ENCODE data around the gene IGHMBP2. TPM values are rescaled to one million over a fixed set of nuclear protein-coding genes. Genes with fewer than 3 reads are reported as not detected.

The IGHMBP2 gene
- total RNA-seq, 3 donors from 2014 or later, result 9.8 to 18.4 (median 13.6) TPM

- Histone ChIP-seq H3K36me3 (no peaks in the 10 kb centered on the region), H3K27ac (no peak overlapping the region), H3K27me3 (no peaks in the 10 kb centered on the region), H3K9me3 (no peaks in the 10 kb centered on the region), H3K4me3 (no peak overlapping the region), H3K4me1 (no peaks in the 10 kb centered on the region)
- intact Hi-C loops (cut with DNase I; ENCODE audit: low total_unique reads), result no loop called here
- TF ChIP-seq POLR2A (IDR thresholded peaks at IDR 0.05) (no peak), CTCF (IDR thresholded peaks at IDR 0.05) (no peak)
- peak in 1 of 2 donors; percentile 40 for DNase-seq (ENCODE audit: low spot score in 2 of 2)
These were observed 62.5 kb downstream of the IGHMBP2 start for GRCh38 chr11:68965901-68966853.

GRCh38 chr11:68966894-68967780 lies 63.4 kb downstream of the IGHMBP2 start:
- Histone ChIP-seq H3K4me3 (no peak overlapping the region), H3K27me3 (no peaks in the 10 kb centered on the region), H3K27ac (no peak overlapping the region), H3K9me3 (no peaks in the 10 kb centered on the region), H3K4me1 (no peaks in the 10 kb centered on the region), H3K36me3 (no peaks in the 10 kb centered on the region)
- intact Hi-C loops (cut with DNase I; ENCODE audit: low total_unique reads), result no loop called here
- TF ChIP-seq POLR2A (IDR thresholded peaks at IDR 0.05), result no peak
- no peak for TF ChIP-seq CTCF (IDR thresholded peaks at IDR 0.05)
- no peak for TF ChIP-seq POLR2AphosphoS5 (IDR thresholded peaks at IDR 0.05)
- peak in 1 of 2 donors; percentile 3 for DNase-seq (ENCODE audit: low spot score in 2 of 2)

GRCh38 chr11:68968306-68969250 lies 64.9 kb downstream of the IGHMBP2 start:
- DNase-seq (ENCODE audit: low spot score in 2 of 2), result peak in 1 of 2 donors; percentile 30

GRCh38 chr11:68969386-68969785 lies 65.7 kb downstream of the IGHMBP2 start:
- Histone ChIP-seq H3K27me3 (no peaks in the 10 kb centered on the region), H3K27ac (no peak overlapping the region), H3K9me3 (no peaks in the 10 kb centered on the region), H3K4me1 (no peaks in the 10 kb centered on the region), H3K4me3 (no peak overlapping the region), H3K36me3 (no peaks in the 10 kb centered on the region)
- DNase-seq (ENCODE audit: low spot score in 2 of 2), result no peak
- TF ChIP-seq POLR2AphosphoS5 (IDR thresholded peaks at IDR 0.05) (no peak), CTCF (IDR thresholded peaks at IDR 0.05) (no peak), POLR2A (IDR thresholded peaks at IDR 0.05) (no peak)
- intact Hi-C loops (cut with DNase I; ENCODE audit: low total_unique reads), result no loop called here

More at GRCh38 chr11:68968306-68969250, 64.9 kb downstream of the IGHMBP2 start:
- Histone ChIP-seq H3K36me3 (no peaks in the 10 kb centered on the region), H3K4me1 (no peaks in the 10 kb centered on the region), H3K27me3 (no peaks in the 10 kb centered on the region), H3K27ac (no peak overlapping the region), H3K4me3 (no peak overlapping the region), H3K9me3 (no peaks in the 10 kb centered on the region)
- intact Hi-C loops (cut with DNase I; ENCODE audit: low total_unique reads), result no loop called here
- TF ChIP-seq CTCF (IDR thresholded peaks at IDR 0.05), result no peak
- no peak for TF ChIP-seq POLR2AphosphoS5 (IDR thresholded peaks at IDR 0.05)
- TF ChIP-seq POLR2A (IDR thresholded peaks at IDR 0.05), result no peak
